Epithelial cell of proximal tubule (primary cell): Measurements from ENCODE around the gene SLC7A6. TPM values are rescaled to one million over a fixed set of nuclear protein-coding genes. Genes with fewer than 3 reads are reported as not detected.

ENCODE experiments used
- DNase-seq: peaks from one replicate; pipeline ENCODE4 v3.0.0-alpha.2; 2011; ENCODE audit warnings: low read depth
- H3K4me3 ChIP-seq: 2 replicates; pipeline ENCODE4 v1.5.1; 2011; ENCODE audit warnings: low read depth, mild to moderate bottlenecking, low read length
- total RNA-seq: library from RNA; depleted of rRNA; stranded (reverse); fragments of >200 nt; gene quantifications from 2 replicates; pipeline ENCODE4 v1.2.3, GENCODE V29; 2015
- TF ChIP-seq, protein P1 (sequence below): conservative IDR thresholded peaks from 2 replicates; pipeline ENCODE4 v1.5.1; 2012; ENCODE audit warnings: low read depth, mild to moderate bottlenecking, low read length

SLC7A6 gene
- total RNA-seq, 1 donor from 2014 or later, result 10.6 TPM

DNA sequence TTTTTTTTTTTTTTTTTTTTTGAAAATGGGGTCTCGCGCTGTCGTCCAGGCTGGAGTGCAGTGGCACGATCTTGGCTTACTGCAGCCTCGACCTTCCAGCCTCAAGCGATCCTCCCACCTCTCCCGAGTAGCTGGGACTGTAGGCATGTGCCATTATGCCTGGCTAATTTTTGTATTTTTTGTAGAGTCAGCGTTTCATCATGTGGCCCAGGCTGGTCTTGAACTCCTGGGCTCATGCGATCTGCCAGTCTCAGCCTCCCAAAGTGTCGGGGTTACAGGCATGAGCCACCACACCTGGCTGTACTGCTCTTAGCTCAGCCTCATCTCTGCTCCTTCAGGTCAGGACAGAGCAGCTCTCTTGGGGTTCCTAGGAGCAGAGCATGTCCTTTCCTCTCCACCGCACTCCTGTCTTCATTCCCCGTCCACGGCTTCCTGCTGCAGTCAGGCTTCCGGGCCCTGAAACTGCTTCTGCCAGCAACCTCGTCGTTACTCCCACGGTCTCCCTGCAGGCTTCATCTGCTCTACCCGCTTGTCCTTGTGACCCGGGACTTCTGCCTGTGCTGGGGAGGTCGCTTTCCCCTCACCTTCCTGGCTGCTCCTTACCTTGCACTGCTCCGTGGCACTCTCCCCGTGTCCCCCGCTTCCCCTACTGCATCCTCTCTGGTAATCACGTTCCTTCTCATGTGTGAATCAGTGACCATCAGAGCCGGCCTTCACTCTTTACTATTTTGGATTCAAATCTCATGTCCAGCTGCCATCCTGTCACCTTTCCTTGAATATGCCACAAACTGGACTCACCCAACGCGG, 84.5 kb downstream of the SLC7A6 start:
- TF ChIP-seq, protein P1, sequence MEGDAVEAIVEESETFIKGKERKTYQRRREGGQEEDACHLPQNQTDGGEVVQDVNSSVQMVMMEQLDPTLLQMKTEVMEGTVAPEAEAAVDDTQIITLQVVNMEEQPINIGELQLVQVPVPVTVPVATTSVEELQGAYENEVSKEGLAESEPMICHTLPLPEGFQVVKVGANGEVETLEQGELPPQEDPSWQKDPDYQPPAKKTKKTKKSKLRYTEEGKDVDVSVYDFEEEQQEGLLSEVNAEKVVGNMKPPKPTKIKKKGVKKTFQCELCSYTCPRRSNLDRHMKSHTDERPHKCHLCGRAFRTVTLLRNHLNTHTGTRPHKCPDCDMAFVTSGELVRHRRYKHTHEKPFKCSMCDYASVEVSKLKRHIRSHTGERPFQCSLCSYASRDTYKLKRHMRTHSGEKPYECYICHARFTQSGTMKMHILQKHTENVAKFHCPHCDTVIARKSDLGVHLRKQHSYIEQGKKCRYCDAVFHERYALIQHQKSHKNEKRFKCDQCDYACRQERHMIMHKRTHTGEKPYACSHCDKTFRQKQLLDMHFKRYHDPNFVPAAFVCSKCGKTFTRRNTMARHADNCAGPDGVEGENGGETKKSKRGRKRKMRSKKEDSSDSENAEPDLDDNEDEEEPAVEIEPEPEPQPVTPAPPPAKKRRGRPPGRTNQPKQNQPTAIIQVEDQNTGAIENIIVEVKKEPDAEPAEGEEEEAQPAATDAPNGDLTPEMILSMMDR, result no peak
- no peak for DNase-seq
- H3K4me3 ChIP-seq, result no peak overlapping the region

DNA sequence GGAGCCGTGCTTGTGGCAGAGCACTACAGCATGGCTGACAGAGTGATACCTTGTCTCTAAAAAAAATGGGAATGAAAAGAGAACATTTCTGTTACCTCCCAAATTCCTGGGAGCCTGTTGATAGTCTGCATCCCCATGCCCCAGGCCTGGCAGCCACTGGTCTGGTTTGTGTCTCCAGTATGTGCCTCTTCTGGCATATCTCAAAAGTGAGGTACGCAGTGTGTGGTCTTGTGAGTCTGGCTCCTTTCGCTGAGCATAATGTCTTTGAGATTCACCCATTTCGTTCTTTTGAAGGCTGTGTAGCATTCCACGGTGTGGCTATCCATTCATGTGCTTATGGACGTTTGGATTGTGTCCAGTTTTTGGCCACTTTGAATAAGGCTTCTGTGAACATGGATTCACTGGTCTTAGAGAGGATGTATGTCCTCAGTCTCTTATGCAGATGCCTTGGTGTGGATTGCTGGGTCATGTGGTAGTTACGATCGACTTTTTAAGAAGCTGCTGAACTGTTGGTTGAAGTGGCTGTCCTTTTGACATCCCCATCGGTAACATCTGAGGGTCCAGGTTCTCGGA, 85.6 kb downstream of the SLC7A6 start:
- TF ChIP-seq, protein P1, result no peak

DNA sequence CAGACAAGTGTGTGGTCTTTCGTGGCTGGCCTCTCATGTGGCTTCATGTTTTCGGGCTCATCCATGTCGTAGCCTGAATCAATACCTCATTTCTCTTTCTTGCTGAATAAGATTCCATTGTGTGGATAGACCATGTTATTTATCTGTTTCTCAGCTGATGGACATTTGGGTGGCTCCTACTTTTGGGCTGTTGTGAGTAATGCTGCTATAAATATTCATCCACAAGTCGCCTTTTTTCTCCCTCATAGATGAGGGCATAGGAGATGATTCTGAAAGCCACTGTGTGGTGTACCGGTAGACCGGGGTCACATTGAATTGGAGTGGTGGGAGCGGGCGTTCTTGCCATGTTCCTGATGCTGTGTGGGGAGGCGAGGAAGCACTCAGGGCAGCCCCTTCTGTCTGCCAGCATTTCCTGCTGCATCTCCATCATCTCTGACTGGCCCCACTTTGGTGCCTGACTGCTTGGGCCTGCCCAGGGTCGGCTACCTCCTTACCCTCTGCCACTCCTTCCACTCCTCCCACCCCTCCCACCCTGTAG, 86.6 kb downstream of the SLC7A6 start:
- no peak for DNase-seq

More for the DNA sequence above, 85.6 kb downstream of the SLC7A6 start:
- no peak overlapping the region for H3K4me3 ChIP-seq
- no peak for DNase-seq

More for the DNA sequence above, 86.6 kb downstream of the SLC7A6 start:
- no peak overlapping the region for H3K4me3 ChIP-seq
- TF ChIP-seq, protein P1, result no peak

Other genes with a start within 250 kb of the SLC7A6 start
- not detected in 2 replicates for gene DPEP2NB, start 248.6 kb upstream of the SLC7A6 start, total RNA-seq
- gene DDX28, start 241.3 kb upstream of the SLC7A6 start, total RNA-seq, result 5.3 and 11.8 TPM in 2 replicates
- gene DUS2, start 241.2 kb upstream of the SLC7A6 start, total RNA-seq, result 20.9 and 28.5 TPM in 2 replicates
- 15.8 and 24.7 TPM in 2 replicates for gene NFATC3, start 179.2 kb upstream of the SLC7A6 start, total RNA-seq
- 25.5 and 26.7 TPM in 2 replicates for gene ESRP2, start 28.4 kb upstream of the SLC7A6 start, total RNA-seq
- gene PLA2G15, start 19.2 kb upstream of the SLC7A6 start, total RNA-seq, result 17.1 and 18.7 TPM in 2 replicates
- 10.3 and 14.2 TPM in 2 replicates for gene SLC7A6OS, start 46.4 kb downstream of the SLC7A6 start, total RNA-seq
- 32.1 and 50.6 TPM in 2 replicates for gene PRMT7, start 46.5 kb downstream of the SLC7A6 start, total RNA-seq
- 0.07 TPM in 1 of 2 replicates, not detected in the other for gene SMPD3, start 184.0 kb downstream of the SLC7A6 start, total RNA-seq